Lower lobe of right lung (tissue), 2 donors: ENCODE data around the gene RNF14. TPM values are rescaled to one million over a fixed set of nuclear protein-coding genes. Genes with fewer than 3 reads are reported as not detected.
"Not testable (repeated sequence)": the region's sequence is repeated elsewhere in the genome, so short reads cannot be mapped to it uniquely, and the experiment has no call there.

Source experiments
- ATAC-seq, 2 donors: fragments of 200-7000 bp; cut with Tn5 transposase; one replicate each; pipeline ENCODE4 v1.9.1; 2020 to 2022; ENCODE audit warnings: mild to moderate bottlenecking in 2 of 2, moderate library complexity in 2 of 2
- DNase-seq: peaks from one replicate; pipeline ENCODE4 v3.0.0-alpha.2; 2020
- H3K27ac ChIP-seq: fragments of 200-600 bp; one replicate; pipeline ENCODE4 v1.8.0; 2022
- H3K27me3 ChIP-seq: fragments of 200-600 bp; one replicate; pipeline ENCODE4 v1.8.0; 2022; ENCODE audit warnings: low read depth
- H3K36me3 ChIP-seq: fragments of 200-600 bp; one replicate; pipeline ENCODE4 v1.8.0; 2022; ENCODE audit warnings: mild to moderate bottlenecking
- H3K4me1 ChIP-seq: fragments of 200-600 bp; one replicate; pipeline ENCODE4 v1.8.0; 2022
- H3K4me3 ChIP-seq: fragments of 200-600 bp; one replicate; pipeline ENCODE4 v1.8.0; 2022; ENCODE audit warnings: mild to moderate bottlenecking
- H3K9me3 ChIP-seq: fragments of 200-600 bp; one replicate; pipeline ENCODE4 v1.8.0; 2022
- CTCF ChIP-seq: fragments of 200-600 bp; IDR thresholded peaks from one replicate; pipeline ENCODE4 v1.8.0; 2022; ENCODE audit warnings: antibody characterized with exemption, mild to moderate bottlenecking
- intact Hi-C: fragments of 100-400 bp; cut with DNase I; formaldehyde crosslinking; loops from one replicate; pipeline ENCODE4 v1.11.0; 2022
- total RNA-seq: library from RNA; stranded (reverse); fragmentation: NEBNext Ultra II Directional; extraction: Animal tissue kit (Norgen Biotek cat#: 25700); gene quantifications from one replicate; pipeline ENCODE4 v1.2.1, GENCODE V29; 2021
- donor health status: DM: no; HTN: yes; CAD: no; lungs with severe emphysema.

RNF14 gene
- total RNA-seq, 1 donor from 2014 or later = 47.1 TPM

- no peaks in the 10 kb centered on the region for H3K4me1 ChIP-seq
- TF ChIP-seq CTCF = no peak
- ATAC-seq (no peak), DNase-seq (no peak)
- H3K9me3 ChIP-seq = no peaks in the 10 kb centered on the region
- H3K27me3 ChIP-seq = no peaks in the 10 kb centered on the region
- H3K4me3 ChIP-seq = no peak overlapping the region
- no peaks in the 10 kb centered on the region for H3K36me3 ChIP-seq
- H3K27ac ChIP-seq = no peak overlapping the region
- intact Hi-C loops = no loop called here
Measured at GRCh38 chr5:142034994-142035393, 66.1 kb downstream of the RNF14 start.

DNA sequence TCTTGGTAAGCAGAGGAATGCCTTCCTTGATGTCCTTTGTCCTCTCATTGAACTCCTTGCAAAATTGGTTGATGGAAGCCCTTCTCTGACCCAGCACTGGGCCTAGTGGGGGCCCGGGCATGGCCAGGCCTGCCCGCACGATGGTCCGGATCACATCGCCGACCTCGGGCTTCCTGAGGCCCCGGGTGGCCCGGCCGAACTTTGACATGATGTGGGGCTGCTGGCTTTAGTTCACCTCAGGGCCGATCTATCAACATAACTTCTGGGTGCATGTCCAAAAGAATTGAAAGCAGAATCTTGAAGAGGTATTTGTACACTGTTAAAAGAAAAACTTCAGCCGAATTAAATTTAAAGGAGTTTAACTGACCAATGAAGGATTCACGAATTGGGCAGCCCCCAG lies 68.0 kb downstream of the RNF14 start:
- DNase-seq (no peak), ATAC-seq (no peak)
- TF ChIP-seq CTCF = no peak
- H3K36me3 ChIP-seq = no peaks in the 10 kb centered on the region
- H3K27me3 ChIP-seq = no peaks in the 10 kb centered on the region
- no peaks in the 10 kb centered on the region for H3K4me1 ChIP-seq
- H3K27ac ChIP-seq = no peak overlapping the region
- no peak overlapping the region for H3K4me3 ChIP-seq
- intact Hi-C loops = no loop called here
- no peaks in the 10 kb centered on the region for H3K9me3 ChIP-seq

DNA sequence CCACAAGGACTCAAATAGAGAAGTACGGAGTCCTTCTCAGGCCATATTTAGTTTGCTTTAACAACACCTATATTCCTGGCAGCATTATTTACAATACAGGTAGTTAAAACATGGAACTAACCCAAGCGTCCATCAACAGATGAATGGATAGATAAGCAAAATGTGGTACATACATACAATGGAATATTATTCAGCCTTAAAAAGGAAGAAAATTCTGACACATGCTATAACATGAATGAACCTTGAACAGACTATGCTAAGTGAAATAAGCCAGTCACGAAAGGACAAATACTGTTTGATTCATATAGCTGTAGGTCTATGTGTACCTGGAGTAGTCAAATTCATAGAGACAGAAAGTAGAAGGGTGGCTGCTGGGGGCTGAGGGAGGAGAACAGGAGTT lies 68.7 kb downstream of the RNF14 start:
- H3K27me3 ChIP-seq, DNase-seq, intact Hi-C loops, H3K4me1 ChIP-seq, H3K36me3 ChIP-seq, H3K9me3 ChIP-seq, H3K27ac ChIP-seq, ATAC-seq, H3K4me3 ChIP-seq: not testable (repeated sequence)

GRCh38 chr5:142038735-142039134 lies 69.8 kb downstream of the RNF14 start:
- ATAC-seq = no peak
- TF ChIP-seq CTCF = no peak
- H3K9me3 ChIP-seq = no peaks in the 10 kb centered on the region
- no peak overlapping the region for H3K27ac ChIP-seq
- no peaks in the 10 kb centered on the region for H3K36me3 ChIP-seq
- no peaks in the 10 kb centered on the region for H3K4me1 ChIP-seq
- intact Hi-C loops = no loop called here
- no peaks in the 10 kb centered on the region for H3K27me3 ChIP-seq
- no peak for DNase-seq
- H3K4me3 ChIP-seq = no peak overlapping the region

Other genes starting within 250 kb of the RNF14 start
- gene PCDH1, start 90.7 kb upstream of the RNF14 start, total RNA-seq = 55.7 TPM
- 75.0 TPM for gene DELE1, start 45.2 kb upstream of the RNF14 start, total RNA-seq
- 14.9 TPM for gene PCDH12, start 10.9 kb upstream of the RNF14 start, total RNA-seq
- gene GNPDA1, start 43.9 kb downstream of the RNF14 start, total RNA-seq = 38.3 TPM
- gene NDFIP1, start 139.7 kb downstream of the RNF14 start, total RNA-seq = 70.5 TPM